Hematopoietic multipotent progenitor cell (in vitro differentiated cells): ENCODE data around the gene METRN. TPM values are rescaled to one million over a fixed set of nuclear protein-coding genes. Genes with fewer than 3 reads are reported as not detected.
"Not testable (repeated sequence)": the region's sequence is repeated elsewhere in the genome, so short reads cannot be mapped to it uniquely, and the experiment has no call there.

Source experiments
- DNase-seq, 3 donors: peaks; one replicate each; pipeline ENCODE4 v3.0.0-alpha.2; 2011 to 2015; ENCODE audit warnings: low read depth in 2 of 3, low spot score in 2 of 3
- total RNA-seq: library from RNA; depleted of rRNA; stranded (reverse); fragments of >200 nt; gene quantifications from one replicate; pipeline ENCODE4 v1.2.3, GENCODE V29; 2012

The METRN gene
- total RNA-seq, 1 donor, result 5.1 TPM

GRCh38 chr16:751152-752006, 36.5 kb downstream of the METRN start:
- no peak for DNase-seq

DNA sequence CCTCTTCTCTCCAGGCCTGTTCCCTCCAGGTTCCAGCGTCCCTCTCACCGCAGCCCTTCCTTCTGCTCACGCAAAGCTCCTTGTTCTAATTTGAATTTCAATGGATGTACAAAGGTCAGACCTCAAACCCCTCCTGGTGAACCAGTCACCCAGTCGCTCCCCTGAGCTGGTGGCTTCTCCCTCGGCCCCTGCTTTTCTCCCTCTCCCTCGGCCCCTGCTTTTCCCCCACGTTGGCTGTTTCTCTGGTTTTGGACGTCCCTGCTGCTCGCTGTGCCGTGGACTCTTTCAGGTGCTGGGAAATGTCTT, 37.0 kb downstream of the METRN start:
- no peak for DNase-seq

DNA sequence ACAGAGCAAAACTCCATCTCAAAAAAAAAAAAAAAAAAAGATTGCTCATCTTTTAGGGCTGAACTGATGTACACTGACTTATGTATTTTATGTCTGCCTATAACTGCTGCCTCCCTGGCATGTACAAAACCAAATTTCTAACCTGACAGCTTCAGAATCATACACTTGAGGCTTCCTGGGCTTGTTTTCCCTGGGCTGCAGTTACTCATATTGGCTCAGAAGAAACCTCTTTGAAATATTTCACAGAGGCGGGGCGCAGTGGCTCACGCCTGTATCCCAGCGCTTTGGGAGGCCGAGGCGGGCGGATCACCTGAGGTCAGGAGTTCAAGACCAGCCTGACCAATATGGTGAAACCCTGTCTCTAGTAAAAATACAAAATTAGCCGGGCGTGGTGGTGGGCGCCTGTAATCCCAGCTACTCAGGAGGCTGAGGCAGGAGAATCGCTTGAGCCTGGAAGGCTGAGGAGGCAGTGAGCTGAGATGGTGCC, 39.2 kb downstream of the METRN start:
- not testable (repeated sequence) for DNase-seq

DNA sequence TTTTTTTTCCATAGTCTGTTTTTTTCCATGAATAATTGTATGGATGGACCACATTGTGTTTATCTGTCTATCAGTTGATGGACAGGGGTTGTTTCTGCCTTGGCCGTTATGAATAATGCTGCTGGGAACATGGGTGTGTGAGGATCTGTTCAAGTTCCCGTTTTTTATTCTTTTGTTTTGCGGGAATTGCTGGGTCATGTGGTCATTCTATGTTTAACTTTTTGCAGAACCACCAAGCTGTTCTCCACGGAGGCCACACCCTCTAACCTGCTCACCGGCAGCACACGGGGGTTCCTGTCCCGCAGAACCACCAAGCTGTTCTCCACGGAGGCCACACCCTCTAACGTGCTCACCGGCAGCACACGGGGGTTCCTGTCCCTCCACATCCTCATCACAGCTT, 39.7 kb downstream of the METRN start:
- DNase-seq, result peak in 2 of 3 donors; percentile 60 to 69

DNA sequence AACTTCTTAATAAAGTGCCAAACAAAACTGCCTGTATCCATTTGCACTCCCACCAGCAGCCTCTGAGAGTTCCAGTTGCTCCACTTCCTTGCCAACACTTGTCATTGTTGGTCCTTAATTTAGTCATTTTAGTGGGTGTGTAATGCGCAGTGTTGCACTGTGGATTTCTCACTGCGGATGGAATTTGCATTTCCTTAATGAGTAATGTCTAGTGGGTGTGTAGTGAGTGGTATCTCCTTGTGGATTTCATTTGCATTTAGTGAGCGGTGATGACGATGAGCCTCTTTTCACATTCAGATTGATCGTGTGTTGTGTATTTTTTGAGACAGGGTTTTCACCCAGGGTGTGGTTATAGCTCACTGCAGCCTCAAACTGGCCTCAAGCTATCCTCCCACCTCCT, 41.5 kb downstream of the METRN start:
- DNase-seq, result no peak

DNA sequence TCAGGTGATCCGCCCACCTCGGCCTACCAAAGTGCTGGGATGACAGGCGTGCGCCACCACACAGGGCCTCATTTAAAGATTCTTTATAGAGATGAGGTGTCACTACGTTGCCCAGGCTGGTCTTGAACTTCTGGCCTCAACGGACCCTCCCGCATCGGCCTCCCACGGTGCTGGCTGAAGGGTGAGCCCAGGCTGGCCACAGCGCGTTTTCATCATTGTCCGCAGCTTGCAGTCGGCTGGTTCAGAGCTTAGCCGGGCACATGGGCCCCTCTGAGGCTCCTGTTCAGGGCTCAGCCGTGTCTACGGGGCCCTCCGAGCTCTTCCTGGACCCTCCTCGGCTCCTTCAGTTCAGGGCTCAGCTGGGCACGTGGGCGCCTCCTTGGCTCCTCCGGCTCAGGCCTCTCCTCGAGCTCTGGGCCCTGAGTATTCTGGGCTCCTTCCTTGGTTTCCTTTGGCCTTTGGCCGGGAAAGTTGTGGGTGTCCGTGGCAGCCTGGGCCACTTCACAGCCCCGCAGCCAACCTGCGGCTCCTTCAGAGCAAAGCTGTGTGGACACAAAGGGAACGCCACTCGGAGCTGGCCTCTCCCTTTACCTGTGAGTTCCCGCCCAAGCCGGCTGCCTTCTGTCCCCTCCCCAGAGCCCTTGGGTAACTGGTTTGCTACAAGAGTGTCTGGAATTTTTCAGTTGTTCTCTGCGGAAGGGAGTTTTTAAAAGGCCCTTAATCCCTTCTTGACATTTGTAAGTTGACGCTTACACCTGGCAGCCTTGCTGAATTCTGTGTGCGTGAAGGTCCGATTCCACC, 44.4 kb downstream of the METRN start:
- DNase-seq, result no peak

GRCh38 chr16:760065-760464, 45.1 kb downstream of the METRN start:
- DNase-seq, result no peak

GRCh38 chr16:760545-761343, 45.8 kb downstream of the METRN start, which contains the start of gene MSLN:
TSS of gene MSLN (plus strand) at chr16:760734. CDS start at chr16:762681, 1,947 bp downstream.
- no peak for DNase-seq

DNA sequence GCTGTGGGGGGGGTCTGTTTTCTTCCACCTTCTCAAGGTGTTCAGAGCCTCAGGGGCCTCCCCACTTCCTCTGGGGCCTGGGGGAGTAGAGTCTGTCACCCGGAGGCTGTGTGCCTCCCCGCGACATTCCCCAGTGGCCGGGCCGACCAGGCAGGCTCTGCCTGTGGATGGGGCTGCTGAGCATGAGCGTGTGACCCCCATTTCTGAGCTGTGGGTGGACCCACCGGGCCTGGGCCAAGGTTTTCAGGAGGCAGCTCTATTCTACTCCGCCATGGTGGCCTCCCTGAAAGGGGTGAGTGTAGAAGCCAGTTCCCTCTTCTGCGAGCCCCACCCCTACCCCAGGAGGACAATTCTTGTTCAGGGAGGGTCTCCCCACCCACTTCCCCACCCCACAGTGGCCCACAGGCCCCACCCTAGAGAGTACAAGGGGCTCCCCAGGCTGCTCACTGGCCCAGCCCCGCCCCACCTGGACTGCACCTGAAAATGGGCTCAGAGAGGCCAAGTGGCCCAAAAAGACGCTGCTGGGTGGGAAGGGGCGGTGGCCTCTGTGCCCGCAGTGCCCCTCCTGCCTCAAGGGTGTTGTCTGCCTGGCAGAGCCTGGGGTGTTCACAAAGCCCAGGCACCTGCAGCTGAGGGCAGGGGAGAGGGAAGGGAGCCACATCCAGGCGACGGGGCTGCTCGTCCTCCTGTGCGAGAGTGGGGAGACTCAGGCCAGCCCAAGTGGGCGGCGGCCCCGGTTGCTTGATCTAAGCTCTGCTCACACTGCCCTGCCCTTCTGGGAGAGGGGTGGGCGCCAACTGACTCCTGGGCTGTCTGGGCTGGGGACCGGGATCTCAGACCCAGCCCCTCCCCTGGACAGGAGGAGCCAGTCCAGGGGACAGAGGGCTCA, 47.0 kb downstream of the METRN start:
- no peak for DNase-seq

GRCh38 chr16:762595-763268, 47.8 kb downstream of the METRN start:
- no peak for DNase-seq

DNA sequence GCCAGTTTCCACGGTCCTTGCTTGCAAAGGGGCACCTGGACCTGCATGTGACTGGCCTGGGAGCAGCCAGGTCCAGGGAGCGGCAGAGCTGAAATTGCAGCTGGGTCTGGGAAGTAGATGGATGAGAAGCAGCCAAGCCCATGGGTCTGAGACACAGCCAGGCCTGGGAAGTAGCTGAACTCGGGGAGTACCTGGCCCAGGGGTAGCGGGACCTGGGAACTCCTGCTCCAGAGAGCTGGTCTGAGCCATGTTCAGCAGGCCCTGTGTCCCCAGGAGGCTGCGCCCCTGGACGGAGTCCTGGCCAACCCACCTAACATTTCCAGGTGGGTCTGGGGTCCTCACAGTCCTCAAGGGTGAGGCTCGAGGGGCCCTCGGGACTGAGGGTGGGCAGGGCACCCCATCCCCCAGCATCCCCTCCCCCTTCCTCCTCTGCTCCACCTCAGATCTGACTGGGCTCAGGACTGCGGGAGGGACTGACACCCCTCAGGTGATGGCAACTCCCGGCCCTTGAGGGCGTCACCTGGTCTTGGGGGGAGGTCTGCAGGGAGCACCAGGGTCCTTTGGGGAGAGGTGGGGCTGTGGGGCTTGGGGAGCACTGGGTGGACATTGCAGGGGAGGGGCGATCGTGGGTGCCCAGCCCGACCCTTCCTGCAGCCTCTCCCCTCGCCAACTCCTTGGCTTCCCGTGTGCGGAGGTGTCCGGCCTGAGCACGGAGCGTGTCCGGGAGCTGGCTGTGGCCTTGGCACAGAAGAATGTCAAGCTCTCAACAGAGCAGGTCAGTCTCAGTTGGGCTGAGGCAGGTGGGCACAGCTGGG, 48.7 kb downstream of the METRN start:
- DNase-seq, result no peak

GRCh38 chr16:764184-764750, 49.3 kb downstream of the METRN start:
- DNase-seq, result no peak

- no peak for DNase-seq
These were observed 50.0 kb downstream of the METRN start for GRCh38 chr16:764848-765487.

DNA sequence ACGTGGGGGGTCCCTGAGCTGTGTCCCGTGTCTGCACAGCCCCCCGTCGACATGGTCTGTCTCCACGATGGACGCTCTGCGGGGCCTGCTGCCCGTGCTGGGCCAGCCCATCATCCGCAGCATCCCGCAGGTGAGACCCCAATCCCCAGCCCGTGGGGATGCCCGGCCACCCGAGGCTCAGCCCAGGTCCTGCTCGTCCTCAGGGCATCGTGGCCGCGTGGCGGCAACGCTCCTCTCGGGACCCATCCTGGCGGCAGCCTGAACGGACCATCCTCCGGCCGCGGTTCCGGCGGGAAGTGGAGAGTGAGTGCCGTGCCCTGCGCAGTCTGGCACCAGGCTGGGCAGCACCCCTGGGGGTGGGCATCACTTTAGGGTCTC, 50.6 kb downstream of the METRN start:
- DNase-seq, result no peak

- no peak for DNase-seq
These were observed 51.3 kb downstream of the METRN start for GRCh38 chr16:766008-766819.

- no peak for DNase-seq
These were observed 52.1 kb downstream of the METRN start for GRCh38 chr16:766820-767640.
